Activated CD4-positive, alpha-beta T cell treated with anti-CD3 and anti-CD28 coated beads for 36 hours (primary cell): ENCODE data around the gene MEIS3. TPM values are rescaled to one million over a fixed set of nuclear protein-coding genes. Genes with fewer than 3 reads are reported as not detected.

Source experiments
- ATAC-seq: fragments of 200-7000 bp; cut with Tn5 transposase; one replicate; pipeline ENCODE4 v1.10.0; 2021; ENCODE audit warnings: mild to moderate bottlenecking, moderate library complexity
- CTCF ChIA-PET: fragments of 350-600 bp; sonication (Branson Sonifier 250); formaldehyde crosslinking; loops from one replicate; lab custom pipeline; 2021; ENCODE audit warnings: antibody characterized with exemption; lab: Charles Lee
- POLR2A ChIA-PET: fragments of 350-600 bp; sonication (Branson Sonifier 250); formaldehyde crosslinking; loops from one replicate; lab custom pipeline; 2021; ENCODE audit warnings: antibody characterized with exemption, inconsistent platforms; lab: Charles Lee
- DNase-seq: peaks from one replicate; pipeline ENCODE4 v3.0.0-alpha.2; 2020
- H3K27ac Mint-ChIP-seq: one replicate; pipeline ENCODE4 v1.8.0; 2021; ENCODE audit warnings: mixed read lengths
- H3K27me3 Mint-ChIP-seq: one replicate; pipeline ENCODE4 v1.8.0; 2021; ENCODE audit warnings: mixed read lengths
- H3K36me3 Mint-ChIP-seq: one replicate; pipeline ENCODE4 v1.8.0; 2021; ENCODE audit warnings: low read depth, mixed read lengths
- H3K4me1 Mint-ChIP-seq: one replicate; pipeline ENCODE4 v1.8.0; 2021; ENCODE audit warnings: mixed read lengths
- H3K4me3 Mint-ChIP-seq: one replicate; pipeline ENCODE4 v1.8.0; 2021; ENCODE audit warnings: mild to moderate bottlenecking, moderate library complexity, mixed read lengths
- H3K9me3 Mint-ChIP-seq: one replicate; pipeline ENCODE4 v1.8.0; 2021; ENCODE audit warnings: low read depth, mixed read lengths
- intact Hi-C, 2 experiments: fragments of 100-400 bp; cut with DNase I in 1 of 2; cut with micrococcal nuclease in 1 of 2; formaldehyde crosslinking; loops; one replicate each; pipeline versions ENCODE4 v1.14.2 to v1.15.1; 2022 to 2024; cut with DNase I, micrococcal nuclease
- total RNA-seq, 2 experiments: library from RNA; stranded (reverse); gene quantifications; one replicate each; pipeline ENCODE4 v1.2.3, GENCODE V29; 2021

The MEIS3 gene
- total RNA-seq, 2 experiments from 2014 or later: 0.28 TPM; not detected in 1

- H3K4me3 Mint-ChIP-seq: no peak overlapping the region
- no peak for DNase-seq
- peaks cover 11% of the 10 kb centered on the region for H3K4me1 Mint-ChIP-seq
- no peaks in the 10 kb centered on the region for H3K27me3 Mint-ChIP-seq
- ATAC-seq: no peak
- H3K9me3 Mint-ChIP-seq: no peaks in the 10 kb centered on the region
- intact Hi-C loops: no loop called here
- H3K27ac Mint-ChIP-seq: no peak overlapping the region
- CTCF ChIA-PET: interaction anchor here (0.7 to 1.2 kb wide), 3 partner anchors 8 to 60 kb away, joined by 3 to 5 read pairs (median 3); partner anchors contain the start of gene DHX34
- POLR2A ChIA-PET: no interaction called here
- H3K36me3 Mint-ChIP-seq: peaks cover 76% of the 10 kb centered on the region
These were observed 62.4 kb downstream of the MEIS3 start for GRCh38 chr19:47356900-47357299.

- no peak overlapping the region for H3K4me3 Mint-ChIP-seq
- H3K9me3 Mint-ChIP-seq: no peaks in the 10 kb centered on the region
- H3K36me3 Mint-ChIP-seq: peaks cover 64% of the 10 kb centered on the region
- no peak for DNase-seq
- H3K27me3 Mint-ChIP-seq: no peaks in the 10 kb centered on the region
- CTCF ChIA-PET: no interaction called here
- H3K27ac Mint-ChIP-seq: no peak overlapping the region
- ATAC-seq: no peak
- POLR2A ChIA-PET: no interaction called here
- peaks cover 40% of the 10 kb centered on the region for H3K4me1 Mint-ChIP-seq
- intact Hi-C loops: no loop called here
These were observed 66.0 kb downstream of the MEIS3 start for GRCh38 chr19:47353307-47353712.

Other genes with a start within 250 kb of the MEIS3 start
- 10 to 100 TPM in 1 of 2 experiments, 1 to 10 TPM in 1; 8.1 to 12.0 TPM for gene BBC3, start 188.3 kb downstream of the MEIS3 start, total RNA-seq
- gene CCDC9, start 163.0 kb downstream of the MEIS3 start, total RNA-seq: 10 to 100 TPM; 22.4 to 30.6 TPM
- gene INAFM1, start 144.6 kb downstream of the MEIS3 start, total RNA-seq: 10 to 100 TPM; 11.7 to 13.2 TPM
- under 1 TPM; 0.41 to 0.79 TPM for gene C5AR1, start 109.7 kb downstream of the MEIS3 start, total RNA-seq
- gene C5AR2, start 87.4 kb downstream of the MEIS3 start, total RNA-seq: not detected
- gene DHX34, start 70.2 kb downstream of the MEIS3 start, total RNA-seq: 10 to 100 TPM; 15.4 to 17.9 TPM
- gene SLC8A2, start 52.4 kb upstream of the MEIS3 start, total RNA-seq: under 1 TPM; 0.11 to 0.23 TPM
- gene KPTN, start 64.7 kb upstream of the MEIS3 start, total RNA-seq: 10 to 100 TPM in 1 of 2 experiments, 1 to 10 TPM in 1; 9.7 to 10.5 TPM
- gene NAPA, start 95.5 kb upstream of the MEIS3 start, total RNA-seq: 10 to 100 TPM; 54.2 to 68.8 TPM
- under 1 TPM; 0.11 to 0.14 TPM for gene ZNF541, start 153.6 kb upstream of the MEIS3 start, total RNA-seq
- 10 to 100 TPM in 1 of 2 experiments, 1 to 10 TPM in 1; 9.8 to 13.3 TPM for gene BICRA, start 189.6 kb upstream of the MEIS3 start, total RNA-seq